GM12873 (cell line): ENCODE data around the gene GTF2IRD1.

ENCODE experiments used
- TF ChIP-seq, protein P1 (sequence below): IDR thresholded peaks from 2 replicates; pipeline ENCODE4 v1.5.1; 2012; ENCODE audit warnings: low read depth, mild to moderate bottlenecking, moderate library complexity, low read length, control low read depth; ENCODE audit not compliant: insufficient read depth; ENCODE audit errors: missing control alignments

The GTF2IRD1 gene

DNA sequence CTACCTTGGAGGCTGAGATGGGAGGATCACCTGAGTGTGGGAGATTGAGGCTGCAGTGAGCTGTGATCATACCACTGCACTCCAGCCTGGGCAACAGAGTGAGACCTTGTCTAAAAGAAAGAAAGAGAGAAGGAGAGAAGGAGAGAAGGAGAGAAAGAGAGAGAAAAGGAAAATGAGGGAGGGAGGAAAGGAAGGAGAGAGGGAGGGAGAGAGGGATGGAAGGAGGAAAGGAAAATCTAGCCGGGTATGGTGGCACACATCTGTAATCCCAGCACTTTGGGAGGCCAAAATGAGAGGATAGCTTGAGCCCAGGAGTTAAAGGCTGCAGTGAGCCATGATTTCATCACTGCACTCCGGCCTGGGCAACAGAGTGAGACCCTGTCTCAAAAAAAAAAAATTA, 42.9 kb upstream of the GTF2IRD1 start:
- TF ChIP-seq, protein P1, sequence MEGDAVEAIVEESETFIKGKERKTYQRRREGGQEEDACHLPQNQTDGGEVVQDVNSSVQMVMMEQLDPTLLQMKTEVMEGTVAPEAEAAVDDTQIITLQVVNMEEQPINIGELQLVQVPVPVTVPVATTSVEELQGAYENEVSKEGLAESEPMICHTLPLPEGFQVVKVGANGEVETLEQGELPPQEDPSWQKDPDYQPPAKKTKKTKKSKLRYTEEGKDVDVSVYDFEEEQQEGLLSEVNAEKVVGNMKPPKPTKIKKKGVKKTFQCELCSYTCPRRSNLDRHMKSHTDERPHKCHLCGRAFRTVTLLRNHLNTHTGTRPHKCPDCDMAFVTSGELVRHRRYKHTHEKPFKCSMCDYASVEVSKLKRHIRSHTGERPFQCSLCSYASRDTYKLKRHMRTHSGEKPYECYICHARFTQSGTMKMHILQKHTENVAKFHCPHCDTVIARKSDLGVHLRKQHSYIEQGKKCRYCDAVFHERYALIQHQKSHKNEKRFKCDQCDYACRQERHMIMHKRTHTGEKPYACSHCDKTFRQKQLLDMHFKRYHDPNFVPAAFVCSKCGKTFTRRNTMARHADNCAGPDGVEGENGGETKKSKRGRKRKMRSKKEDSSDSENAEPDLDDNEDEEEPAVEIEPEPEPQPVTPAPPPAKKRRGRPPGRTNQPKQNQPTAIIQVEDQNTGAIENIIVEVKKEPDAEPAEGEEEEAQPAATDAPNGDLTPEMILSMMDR = no peak

- TF ChIP-seq, protein P1 = no peak
Measured at GRCh38 chr7:74412056-74412455, 41.6 kb upstream of the GTF2IRD1 start.

GRCh38 chr7:74412603-74413002, 41.1 kb upstream of the GTF2IRD1 start:
- TF ChIP-seq, protein P1 = no peak

DNA sequence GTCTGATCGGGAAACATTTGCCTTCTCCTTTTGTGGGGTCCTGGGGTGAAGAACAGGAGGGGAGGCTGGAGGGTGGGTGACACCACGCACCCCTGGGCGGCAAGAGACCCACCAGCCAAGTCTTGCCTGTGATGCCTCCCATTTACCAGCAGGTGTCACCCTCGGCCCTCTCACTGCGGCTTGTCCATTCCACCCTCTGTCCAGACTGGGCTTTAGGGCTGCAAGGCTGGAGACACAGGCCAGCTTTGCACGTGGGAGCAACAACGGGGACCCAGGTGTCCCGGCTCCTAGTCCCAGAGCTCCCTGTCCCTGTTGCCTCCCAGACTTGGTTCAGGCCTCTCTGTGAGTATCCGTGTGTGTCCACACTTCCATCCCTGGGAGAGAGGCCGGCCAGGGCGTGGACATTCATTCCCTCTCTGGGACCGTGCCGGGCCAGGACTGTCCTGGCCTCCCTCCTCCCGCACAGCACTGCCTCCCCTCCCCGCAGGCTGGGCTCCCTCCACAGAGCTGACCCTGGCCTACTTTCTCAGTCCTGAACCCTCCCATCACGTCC, 36.2 kb upstream of the GTF2IRD1 start:
- TF ChIP-seq, protein P1 = peak; percentile 99

DNA sequence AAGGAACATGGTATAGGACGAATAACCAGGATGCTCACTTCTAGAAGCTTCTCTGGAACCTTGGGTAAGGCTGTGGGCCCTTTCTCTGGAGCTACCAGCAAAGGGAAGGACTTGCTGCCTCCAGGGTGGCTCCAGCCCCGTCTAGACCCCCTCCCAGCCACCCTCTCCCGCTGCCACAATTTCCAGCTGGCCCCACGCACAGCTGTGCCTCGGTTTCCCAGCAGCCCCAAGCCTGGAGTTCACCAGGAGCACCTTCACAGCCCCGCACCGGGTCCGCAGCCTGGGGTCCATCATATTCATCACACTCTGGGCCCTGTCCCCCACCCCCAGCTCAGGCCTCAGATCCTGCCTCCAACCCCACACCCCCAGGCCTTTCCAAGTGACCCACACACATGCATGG, 35.6 kb upstream of the GTF2IRD1 start:
- TF ChIP-seq, protein P1 = no peak

DNA sequence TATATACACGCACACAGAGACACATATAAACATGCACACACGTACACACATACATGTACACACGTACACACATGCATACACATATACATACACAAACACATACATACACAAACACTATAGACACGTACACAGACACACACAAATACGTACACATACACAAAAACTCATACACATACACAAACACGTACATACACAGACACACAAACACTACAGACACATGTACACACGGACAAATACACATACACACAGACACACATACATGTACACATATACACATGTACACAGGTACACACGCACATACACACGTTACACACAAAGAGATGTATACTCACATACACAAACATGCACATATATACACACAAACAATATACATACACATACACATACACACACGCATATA, 35.2 kb upstream of the GTF2IRD1 start:
- TF ChIP-seq, protein P1 = no peak

DNA sequence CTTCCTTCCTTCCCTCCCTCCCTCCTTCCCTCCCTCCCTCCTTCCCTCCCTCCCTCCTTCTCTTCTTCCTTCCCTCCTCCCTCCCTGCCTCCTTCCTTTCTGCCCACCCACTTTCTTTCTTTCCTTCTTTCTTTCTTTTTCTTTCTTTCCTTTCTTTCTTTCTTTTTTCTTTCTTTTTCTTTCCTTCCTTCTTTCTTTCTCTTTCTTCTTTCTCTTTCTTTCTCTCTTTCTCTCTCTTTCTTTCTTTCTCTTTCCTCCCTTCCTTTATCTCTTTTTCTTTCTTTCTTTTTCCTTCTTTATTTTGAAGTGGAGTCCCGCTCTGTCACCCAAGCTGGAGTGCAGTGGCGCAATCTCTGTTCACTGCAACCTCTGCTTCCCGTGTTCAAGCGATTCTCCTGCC, 33.7 kb upstream of the GTF2IRD1 start:
- TF ChIP-seq, protein P1 = no peak

GRCh38 chr7:74424291-74424880, 29.3 kb upstream of the GTF2IRD1 start:
- TF ChIP-seq, protein P1 = no peak
